Activated naive CD4-positive, alpha-beta T cell treated with anti-CD3 and anti-CD28 coated beads for 36 hours (primary cell): ENCODE data around the gene SP1. TPM values are rescaled to one million over a fixed set of nuclear protein-coding genes. Genes with fewer than 3 reads are reported as not detected.
"Not testable (repeated sequence)": the region's sequence is repeated elsewhere in the genome, so short reads cannot be mapped to it uniquely, and the experiment has no call there.

Source experiments
- CTCF ChIA-PET: fragments of 350-600 bp; sonication (Branson Sonifier 250); formaldehyde crosslinking; loops from one replicate; lab custom pipeline; 2021; ENCODE audit warnings: antibody characterized with exemption; lab: Charles Lee
- DNase-seq: peaks from one replicate; pipeline ENCODE4 v3.0.0-alpha.2; 2020
- H3K27ac Mint-ChIP-seq: one replicate; pipeline ENCODE4 v1.8.0; 2021; ENCODE audit warnings: mild to moderate bottlenecking, mixed read lengths
- H3K27me3 Mint-ChIP-seq: one replicate; pipeline ENCODE4 v1.8.0; 2021; ENCODE audit warnings: low read depth, mixed read lengths
- H3K36me3 Mint-ChIP-seq: one replicate; pipeline ENCODE4 v1.8.0; 2021; ENCODE audit warnings: low read depth, mixed read lengths
- H3K4me1 Mint-ChIP-seq: one replicate; pipeline ENCODE4 v1.8.0; 2021; ENCODE audit warnings: low read depth, mixed read lengths
- H3K4me3 Mint-ChIP-seq: one replicate; pipeline ENCODE4 v1.8.0; 2021; ENCODE audit warnings: mild to moderate bottlenecking, moderate library complexity, mixed read lengths
- H3K9me3 Mint-ChIP-seq: one replicate; pipeline ENCODE4 v1.8.0; 2021; ENCODE audit warnings: mixed read lengths
- intact Hi-C: fragments of 100-400 bp; cut with micrococcal nuclease; formaldehyde crosslinking; loops from one replicate; pipeline ENCODE4 v1.15.1; 2023
- total RNA-seq, 2 experiments: library from RNA; stranded (reverse); gene quantifications; one replicate each; pipeline ENCODE4 v1.2.3, GENCODE V29; 2021

Gene SP1
- total RNA-seq, 2 experiments from 2014 or later: 87.6 to 91.9 TPM

DNA sequence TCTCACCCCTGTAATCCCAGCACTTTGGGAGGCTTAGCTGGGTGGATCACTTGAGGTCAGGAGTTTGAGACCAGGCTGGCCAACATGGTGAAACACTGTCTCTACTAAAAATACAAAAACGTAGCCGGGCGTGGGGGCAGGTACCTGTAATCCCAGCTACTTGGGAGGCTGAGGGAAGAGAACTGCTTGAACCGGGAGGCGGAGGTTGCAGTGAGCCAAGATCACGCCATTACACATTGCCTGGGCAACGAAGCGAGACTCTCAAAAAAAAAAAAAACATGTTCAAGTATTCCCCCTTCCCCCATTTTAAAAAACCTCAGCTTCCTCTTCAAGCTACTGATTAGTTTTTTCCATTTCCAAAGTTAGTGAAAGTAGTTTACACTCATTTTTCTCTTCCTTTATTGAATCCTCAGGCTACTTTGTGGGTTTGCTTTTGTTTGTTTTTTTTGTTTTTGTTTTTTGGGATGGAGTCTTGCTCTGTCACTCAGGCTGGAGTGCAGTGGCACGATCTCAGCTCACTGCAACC, 37.4 kb downstream of the SP1 start:
- Mint-ChIP-seq H3K4me1 (peaks cover 72% of the 10 kb centered on the region), H3K27ac (peak overlapping the region; percentile 34)
- H3K27me3 Mint-ChIP-seq, H3K4me3 Mint-ChIP-seq, H3K36me3 Mint-ChIP-seq, H3K9me3 Mint-ChIP-seq: not testable (repeated sequence)
- intact Hi-C loops: loop anchor here (1.0 to 10.0 kb wide), 2 partner anchors 37 to 213 kb away; partner anchors contain the start of genes ITGB7 and SP1
- CTCF ChIA-PET: interaction anchor here (0.6 to 2.9 kb wide), 9 partner anchors 9 to 100 kb away, joined by 3 to 37 read pairs (median 4); no protein-coding TSS in a partner anchor
- peak; percentile 49 for DNase-seq

DNA sequence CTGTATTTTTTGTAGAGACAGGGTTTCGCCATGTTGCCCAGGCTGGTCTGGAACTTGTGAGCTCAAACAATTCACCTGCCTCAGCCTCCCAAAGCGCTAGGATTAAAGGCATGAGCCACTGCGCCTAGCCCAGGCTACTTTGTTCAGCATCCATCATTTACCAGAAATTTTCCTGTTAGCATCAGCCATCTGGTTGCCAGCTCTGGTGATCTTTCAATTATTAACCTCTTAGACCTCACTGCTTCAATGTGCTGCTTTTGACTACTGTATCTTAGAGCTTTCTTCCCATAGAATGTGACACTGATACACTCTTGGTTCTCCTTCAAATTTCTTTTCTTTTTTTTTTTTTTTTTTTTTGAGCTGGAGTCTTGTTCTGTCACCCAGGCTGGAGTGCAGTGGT, 38.2 kb downstream of the SP1 start:
- DNase-seq: no peak
- Mint-ChIP-seq H3K36me3 (peaks cover 2% of the 10 kb centered on the region), H3K27ac (no peak overlapping the region), H3K4me3 (no peak overlapping the region), H3K27me3 (no peaks in the 10 kb centered on the region), H3K4me1 (peaks cover 64% of the 10 kb centered on the region), H3K9me3 (no peaks in the 10 kb centered on the region)
- CTCF ChIA-PET: interaction anchor here (1.1 to 2.9 kb wide), 4 partner anchors 39 to 73 kb away, joined by 3 to 37 read pairs (median 6); no protein-coding TSS in a partner anchor
- intact Hi-C loops: loop anchor here (10.0 kb wide), 1 partner anchor 213 kb away; the partner anchor contains the start of gene ITGB7

DNA sequence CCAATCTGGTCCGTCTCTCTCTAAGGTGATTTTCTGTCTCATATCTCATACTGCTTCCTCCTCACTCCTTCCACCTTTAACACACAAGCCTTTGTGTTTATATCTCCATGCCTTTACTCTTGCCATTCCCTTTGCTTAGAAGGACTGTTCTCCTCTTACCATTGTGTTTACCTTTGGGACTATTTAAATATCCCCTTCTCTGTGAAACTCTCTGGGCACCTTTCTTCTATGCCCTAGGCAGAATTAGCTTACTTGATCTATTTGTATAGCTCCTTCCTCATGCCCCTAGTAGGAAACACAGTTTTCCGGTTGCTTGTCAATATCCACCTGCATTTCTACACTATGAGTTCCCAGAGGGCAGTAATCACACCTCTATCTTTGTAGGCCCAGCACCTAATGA, 39.8 kb downstream of the SP1 start:
- CTCF ChIA-PET: interaction anchor here (1.0 to 7.3 kb wide), 2 partner anchors 66 to 74 kb away, joined by 3 to 163 read pairs; no protein-coding TSS in a partner anchor
- peaks cover 52% of the 10 kb centered on the region for H3K4me1 Mint-ChIP-seq
- H3K27me3 Mint-ChIP-seq: no peaks in the 10 kb centered on the region
- no peak overlapping the region for H3K27ac Mint-ChIP-seq
- DNase-seq: no peak
- intact Hi-C loops: loop anchor here (2.0 to 10.0 kb wide), 3 partner anchors 81 to 215 kb away; partner anchors contain the start of genes ITGB7 and TARBP2
- H3K4me3 Mint-ChIP-seq: no peak overlapping the region
- H3K36me3 Mint-ChIP-seq: no peaks in the 10 kb centered on the region
- H3K9me3 Mint-ChIP-seq: no peaks in the 10 kb centered on the region

DNA sequence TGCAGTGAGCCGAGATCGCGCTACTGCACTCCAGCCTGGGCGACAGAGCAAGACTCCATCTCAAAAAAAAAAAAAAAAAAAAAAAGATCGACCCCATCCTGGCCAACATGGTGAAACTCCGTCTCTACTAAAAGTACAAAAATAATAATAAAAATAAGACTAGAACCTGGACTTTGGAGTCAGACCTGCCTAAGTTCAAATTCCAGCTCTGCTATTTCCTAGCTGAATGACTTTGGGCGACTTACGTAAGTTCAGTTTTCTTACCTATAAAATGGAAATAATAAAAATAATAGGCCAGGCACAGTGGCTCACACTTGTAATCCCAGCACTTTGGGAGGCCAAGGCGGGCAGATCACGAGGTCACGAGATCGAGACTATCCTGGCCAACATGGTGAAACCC, 42.3 kb downstream of the SP1 start:
- not testable (repeated sequence) for H3K36me3 Mint-ChIP-seq, H3K27me3 Mint-ChIP-seq, H3K4me3 Mint-ChIP-seq, H3K9me3 Mint-ChIP-seq, H3K27ac Mint-ChIP-seq, DNase-seq
- peaks cover 30% of the 10 kb centered on the region for H3K4me1 Mint-ChIP-seq
- intact Hi-C loops: loop anchor here (5.0 kb wide), 1 partner anchor 200 kb away; no protein-coding TSS in a partner anchor
- CTCF ChIA-PET: interaction anchor here (0.7 to 7.3 kb wide), 7 partner anchors 9 to 340 kb away, joined by 3 to 163 read pairs (median 13); partner anchors contain the start of gene NPFF

DNA sequence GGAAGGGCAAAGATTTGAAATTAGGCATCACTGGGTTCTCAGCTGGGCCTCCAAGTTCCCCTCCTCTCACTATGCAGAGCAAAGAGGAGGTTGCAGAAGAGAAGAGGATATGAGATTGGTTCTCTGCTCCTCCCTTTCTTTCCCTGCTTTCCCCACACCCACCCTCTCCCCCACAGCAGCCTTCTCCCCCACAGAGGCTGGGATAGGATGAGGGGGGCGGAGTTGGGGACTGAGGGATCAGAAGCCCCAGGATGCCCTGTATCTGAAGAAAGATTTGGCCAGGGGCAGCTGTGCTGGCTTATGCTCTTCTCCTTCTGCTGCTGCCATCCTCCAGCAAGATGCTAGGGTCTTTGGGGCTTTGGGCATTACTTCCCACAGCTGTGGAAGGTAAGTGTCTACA, 43.6 kb downstream of the SP1 start, which contains the start of gene AMHR2:
Gene AMHR2, plus strand, starts transcription at position 259 of the 400 bp plus-strand sequence. Its CDS starts 80 bp downstream, at position 339.
- intact Hi-C loops: loop anchor here (5.0 kb wide), 1 partner anchor 201 kb away; no protein-coding TSS in a partner anchor
- no peak within 1 kb of the TSS for H3K27ac Mint-ChIP-seq
- no peaks in the 10 kb centered on the region for H3K9me3 Mint-ChIP-seq
- no peaks in the 10 kb centered on the region for H3K36me3 Mint-ChIP-seq
- peaks cover 28% of the 10 kb centered on the region for H3K4me1 Mint-ChIP-seq
- H3K27me3 Mint-ChIP-seq: no peaks in the 10 kb centered on the region
- no peak within 1 kb of the TSS for H3K4me3 Mint-ChIP-seq
- no peak for DNase-seq
- CTCF ChIA-PET: interaction anchor here (3.4 to 7.3 kb wide), 3 partner anchors 69 to 85 kb away, joined by 16 to 163 read pairs (median 36); partner anchors contain the start of gene NPFF

DNA sequence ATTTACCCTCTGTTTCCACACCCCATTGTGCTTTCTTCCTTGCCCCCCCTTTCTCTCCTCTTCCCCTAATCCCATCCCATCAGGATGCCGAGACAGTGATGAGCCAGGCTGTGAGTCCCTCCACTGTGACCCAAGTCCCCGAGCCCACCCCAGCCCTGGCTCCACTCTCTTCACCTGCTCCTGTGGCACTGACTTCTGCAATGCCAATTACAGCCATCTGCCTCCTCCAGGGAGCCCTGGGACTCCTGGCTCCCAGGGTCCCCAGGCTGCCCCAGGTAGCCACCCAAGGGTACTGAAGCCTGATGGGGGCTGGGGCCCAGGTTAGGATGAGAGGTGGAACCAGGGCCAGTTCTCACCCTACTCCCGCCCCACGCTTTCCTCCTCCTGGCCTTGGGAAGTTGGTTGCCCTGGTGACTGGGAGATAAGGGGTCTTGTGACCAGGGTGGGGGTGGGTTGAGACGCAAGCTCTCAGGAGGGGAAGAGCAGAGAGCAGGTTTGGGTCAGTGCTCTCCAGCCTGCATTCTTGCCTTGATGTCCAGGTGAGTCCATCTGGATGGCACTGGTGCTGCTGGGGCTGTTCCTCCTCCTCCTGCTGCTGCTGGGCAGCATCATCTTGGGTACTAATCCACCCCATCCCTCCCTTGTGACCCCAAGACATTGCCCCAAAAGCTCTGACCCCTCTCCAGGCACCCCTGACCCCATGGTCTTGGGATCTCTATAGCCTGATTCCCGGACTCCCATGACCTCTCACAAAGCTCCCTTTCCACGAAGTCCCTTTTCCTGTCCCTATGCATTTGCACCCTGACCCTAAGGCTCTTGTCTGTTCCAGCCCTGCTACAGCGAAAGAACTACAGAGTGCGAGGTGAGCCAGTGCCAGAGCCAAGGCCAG, 44.9 kb downstream of the SP1 start:
- CTCF ChIA-PET: interaction anchor here (1.1 to 7.3 kb wide), 5 partner anchors 8 to 98 kb away, joined by 3 to 163 read pairs (median 4); no protein-coding TSS in a partner anchor
- intact Hi-C loops: loop anchor here (5.0 kb wide), 1 partner anchor 203 kb away; no protein-coding TSS in a partner anchor
- Mint-ChIP-seq H3K36me3 (no peaks in the 10 kb centered on the region), H3K9me3 (no peaks in the 10 kb centered on the region), H3K27ac (no peak overlapping the region), H3K4me3 (no peak overlapping the region), H3K4me1 (peaks cover 21% of the 10 kb centered on the region), H3K27me3 (no peaks in the 10 kb centered on the region)
- DNase-seq: no peak

DNA sequence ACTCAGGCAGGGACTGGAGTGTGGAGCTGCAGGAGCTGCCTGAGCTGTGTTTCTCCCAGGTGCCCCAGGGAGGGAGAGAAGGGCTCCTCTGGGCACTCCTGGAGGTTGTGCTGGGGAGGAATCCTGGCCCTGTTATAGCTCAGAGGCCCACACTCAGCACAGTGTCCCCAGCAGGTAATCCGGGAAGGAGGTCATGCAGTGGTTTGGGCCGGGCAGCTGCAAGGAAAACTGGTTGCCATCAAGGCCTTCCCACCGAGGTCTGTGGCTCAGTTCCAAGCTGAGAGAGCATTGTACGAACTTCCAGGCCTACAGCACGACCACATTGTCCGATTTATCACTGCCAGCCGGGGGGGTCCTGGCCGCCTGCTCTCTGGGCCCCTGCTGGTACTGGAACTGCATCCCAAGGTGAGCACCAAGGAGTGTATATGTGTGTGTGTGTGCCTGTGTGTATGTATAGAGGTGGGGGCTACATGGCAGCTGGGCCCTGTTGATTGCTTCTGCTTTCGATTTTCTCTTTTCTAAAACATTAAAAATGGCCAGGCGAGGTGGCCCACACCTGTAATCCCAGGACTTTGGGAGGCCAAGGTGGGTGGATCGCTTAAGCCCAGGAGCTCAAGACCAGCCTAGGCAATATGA, 45.7 kb downstream of the SP1 start:
- Mint-ChIP-seq H3K27ac (no peak overlapping the region), H3K27me3 (no peaks in the 10 kb centered on the region), H3K9me3 (no peaks in the 10 kb centered on the region), H3K4me1 (peaks cover 19% of the 10 kb centered on the region), H3K4me3 (no peak overlapping the region), H3K36me3 (no peaks in the 10 kb centered on the region)
- intact Hi-C loops: no loop called here
- no peak for DNase-seq
- CTCF ChIA-PET: interaction anchor here (0.6 to 7.3 kb wide), 6 partner anchors 9 to 139 kb away, joined by 3 to 163 read pairs (median 4); no protein-coding TSS in a partner anchor

DNA sequence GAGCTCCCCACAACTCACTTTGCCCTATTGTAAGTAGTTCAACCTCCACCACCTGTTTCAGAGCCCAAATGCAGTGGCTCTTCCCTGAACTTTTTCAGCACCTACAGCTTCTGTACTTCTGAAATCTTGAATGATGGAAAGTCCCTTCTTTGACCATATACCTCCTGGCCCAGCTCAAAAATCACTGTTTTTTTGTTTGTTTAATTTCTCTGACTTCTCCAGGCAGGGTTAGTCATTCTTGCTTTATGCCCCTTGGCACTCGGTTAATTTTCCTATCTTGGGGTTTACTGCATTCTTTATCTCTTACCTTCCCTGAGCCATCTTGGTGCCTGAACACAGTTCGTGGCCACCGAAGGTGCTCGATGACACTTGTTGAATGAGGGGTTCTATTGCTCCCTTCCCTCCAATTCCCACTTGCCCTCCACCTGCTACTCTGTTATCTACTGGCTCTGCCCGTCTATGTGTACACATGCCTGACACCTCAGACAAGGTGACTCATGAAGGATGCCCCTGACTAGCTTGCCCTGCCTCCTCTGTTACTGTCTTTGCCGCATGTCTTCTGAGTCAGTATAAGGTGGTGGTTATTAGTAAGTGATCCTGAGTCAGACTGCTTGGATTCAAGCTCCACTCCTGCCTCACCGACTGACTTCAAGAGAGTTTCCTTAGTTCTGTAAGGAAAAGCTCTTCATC, 48.1 kb downstream of the SP1 start:
- Mint-ChIP-seq H3K4me3 (no peak overlapping the region), H3K27me3 (no peaks in the 10 kb centered on the region), H3K36me3 (no peaks in the 10 kb centered on the region), H3K9me3 (no peaks in the 10 kb centered on the region), H3K4me1 (peaks cover 11% of the 10 kb centered on the region), H3K27ac (no peak overlapping the region)
- intact Hi-C loops: loop anchor here (1.0 kb wide), 1 partner anchor 23 kb away; no protein-coding TSS in a partner anchor
- peak; percentile 63 for DNase-seq
- CTCF ChIA-PET: interaction anchor here (0.8 to 1.8 kb wide), 4 partner anchors 31 to 83 kb away, joined by 3 to 12 read pairs (median 3); no protein-coding TSS in a partner anchor

DNA sequence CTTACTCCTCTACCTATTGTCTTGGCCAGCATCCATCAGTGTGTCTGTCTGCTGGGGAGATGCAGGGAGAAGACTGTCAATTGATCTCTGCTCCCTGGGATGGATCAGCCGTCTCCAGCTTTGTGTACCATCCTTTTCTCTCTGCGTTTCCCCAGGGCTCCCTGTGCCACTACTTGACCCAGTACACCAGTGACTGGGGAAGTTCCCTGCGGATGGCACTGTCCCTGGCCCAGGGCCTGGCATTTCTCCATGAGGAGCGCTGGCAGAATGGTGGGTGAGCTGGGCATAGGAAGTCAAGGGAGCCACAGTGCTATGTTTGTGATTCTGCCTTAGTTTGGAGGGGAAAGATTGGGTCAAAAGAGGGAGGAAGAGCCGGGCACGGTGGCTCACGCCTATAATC, 48.8 kb downstream of the SP1 start:
- peaks cover 11% of the 10 kb centered on the region for H3K4me1 Mint-ChIP-seq
- no peaks in the 10 kb centered on the region for H3K36me3 Mint-ChIP-seq
- intact Hi-C loops: loop anchor here (1.0 kb wide), 1 partner anchor 23 kb away; no protein-coding TSS in a partner anchor
- no peaks in the 10 kb centered on the region for H3K27me3 Mint-ChIP-seq
- H3K4me3 Mint-ChIP-seq: no peak overlapping the region
- CTCF ChIA-PET: interaction anchor here (1.2 to 1.8 kb wide), 2 partner anchors 76 to 80 kb away, joined by 3 to 12 read pairs; no protein-coding TSS in a partner anchor
- H3K27ac Mint-ChIP-seq: no peak overlapping the region
- no peak for DNase-seq
- H3K9me3 Mint-ChIP-seq: no peaks in the 10 kb centered on the region

DNA sequence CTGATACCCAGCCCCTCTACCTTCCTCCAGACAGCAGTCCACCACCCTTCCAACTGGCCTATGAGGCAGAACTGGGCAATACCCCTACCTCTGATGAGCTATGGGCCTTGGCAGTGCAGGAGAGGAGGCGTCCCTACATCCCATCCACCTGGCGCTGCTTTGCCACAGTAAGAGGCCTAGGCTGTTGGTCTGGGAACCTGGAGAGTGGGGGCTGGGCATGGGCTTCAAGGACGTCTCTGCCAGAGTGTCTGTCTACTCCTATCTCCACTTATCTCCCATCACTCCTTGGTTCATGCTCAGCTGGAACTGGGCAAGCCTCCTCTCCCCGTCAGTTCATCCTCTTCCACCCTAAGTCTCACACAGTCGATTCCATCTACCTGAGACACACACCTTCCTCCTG, 50.1 kb downstream of the SP1 start:
- peaks cover 11% of the 10 kb centered on the region for H3K4me1 Mint-ChIP-seq
- H3K36me3 Mint-ChIP-seq: no peaks in the 10 kb centered on the region
- intact Hi-C loops: no loop called here
- DNase-seq: no peak
- H3K27ac Mint-ChIP-seq: no peak overlapping the region
- H3K4me3 Mint-ChIP-seq: no peak overlapping the region
- H3K9me3 Mint-ChIP-seq: no peaks in the 10 kb centered on the region
- no peaks in the 10 kb centered on the region for H3K27me3 Mint-ChIP-seq
- CTCF ChIA-PET: interaction anchor here (0.6 to 2.1 kb wide), 3 partner anchors 9 to 288 kb away, joined by 3 to 6 read pairs (median 5); no protein-coding TSS in a partner anchor

DNA sequence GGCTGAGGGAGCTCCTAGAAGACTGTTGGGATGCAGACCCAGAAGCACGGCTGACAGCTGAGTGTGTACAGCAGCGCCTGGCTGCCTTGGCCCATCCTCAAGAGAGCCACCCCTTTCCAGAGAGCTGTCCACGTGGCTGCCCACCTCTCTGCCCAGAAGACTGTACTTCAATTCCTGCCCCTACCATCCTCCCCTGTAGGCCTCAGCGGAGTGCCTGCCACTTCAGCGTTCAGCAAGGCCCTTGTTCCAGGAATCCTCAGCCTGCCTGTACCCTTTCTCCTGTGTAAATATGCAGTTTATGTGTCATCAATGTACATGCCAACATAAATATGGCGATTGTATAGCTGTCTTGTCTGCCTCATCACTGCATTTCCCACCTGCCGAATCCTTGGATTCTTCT, 51.2 kb downstream of the SP1 start:
- H3K27ac Mint-ChIP-seq: no peak overlapping the region
- DNase-seq: no peak
- intact Hi-C loops: no loop called here
- H3K9me3 Mint-ChIP-seq: no peaks in the 10 kb centered on the region
- CTCF ChIA-PET: interaction anchor here (2.1 kb wide), 1 partner anchor 10 kb away, joined by 6 read pairs; no protein-coding TSS in a partner anchor
- no peak overlapping the region for H3K4me3 Mint-ChIP-seq
- no peaks in the 10 kb centered on the region for H3K36me3 Mint-ChIP-seq
- H3K4me1 Mint-ChIP-seq: peaks cover 11% of the 10 kb centered on the region
- no peaks in the 10 kb centered on the region for H3K27me3 Mint-ChIP-seq
